Cortex of kidney (tissue), 1 donor: ENCODE measurements around the gene OPN1SW.

Experiments used
- DNase-seq: peaks from one replicate; lab custom pipeline; 2025; lab: John Stamatoyannopoulos, UW

Gene OPN1SW

DNA sequence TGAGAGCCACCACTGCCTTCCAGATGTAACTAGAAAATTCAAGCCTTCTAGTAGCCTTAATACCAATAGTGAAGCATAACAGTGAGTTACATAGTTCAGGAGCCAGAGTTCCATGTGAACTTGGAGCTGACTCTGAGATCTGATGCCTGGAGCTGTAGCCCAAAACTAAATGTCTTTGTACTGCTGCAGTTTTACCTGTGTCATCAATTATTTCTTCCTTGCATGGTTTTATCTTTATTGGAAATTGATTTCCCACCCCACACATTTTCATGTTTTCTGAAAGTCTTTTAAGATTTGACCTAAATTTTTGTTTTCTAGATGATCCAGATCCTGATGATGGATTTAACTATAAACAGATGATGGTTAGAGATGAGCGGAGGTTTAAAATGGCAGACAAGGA lies 17.0 kb downstream of the OPN1SW start:
- no peak for DNase-seq

DNA sequence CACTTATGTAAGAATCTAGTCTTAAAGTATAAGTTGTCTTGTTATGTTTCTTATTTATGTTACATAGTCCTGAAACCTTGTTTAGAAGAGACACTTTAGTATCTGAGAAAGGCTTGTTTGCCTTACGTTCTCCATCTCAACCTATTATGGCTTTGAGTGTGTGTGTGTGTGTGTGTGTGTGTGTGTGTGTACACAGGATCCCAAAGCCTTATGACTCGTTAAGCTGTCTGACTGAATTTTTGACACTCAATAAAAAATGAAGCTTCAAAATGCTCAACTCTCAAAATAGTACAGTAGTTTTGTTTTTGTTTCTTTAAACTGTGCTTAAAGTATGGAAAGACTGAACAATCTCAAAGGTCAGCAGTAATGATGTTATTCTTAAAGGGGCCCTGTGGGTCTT lies 18.4 kb downstream of the OPN1SW start:
- DNase-seq, result no peak

DNA sequence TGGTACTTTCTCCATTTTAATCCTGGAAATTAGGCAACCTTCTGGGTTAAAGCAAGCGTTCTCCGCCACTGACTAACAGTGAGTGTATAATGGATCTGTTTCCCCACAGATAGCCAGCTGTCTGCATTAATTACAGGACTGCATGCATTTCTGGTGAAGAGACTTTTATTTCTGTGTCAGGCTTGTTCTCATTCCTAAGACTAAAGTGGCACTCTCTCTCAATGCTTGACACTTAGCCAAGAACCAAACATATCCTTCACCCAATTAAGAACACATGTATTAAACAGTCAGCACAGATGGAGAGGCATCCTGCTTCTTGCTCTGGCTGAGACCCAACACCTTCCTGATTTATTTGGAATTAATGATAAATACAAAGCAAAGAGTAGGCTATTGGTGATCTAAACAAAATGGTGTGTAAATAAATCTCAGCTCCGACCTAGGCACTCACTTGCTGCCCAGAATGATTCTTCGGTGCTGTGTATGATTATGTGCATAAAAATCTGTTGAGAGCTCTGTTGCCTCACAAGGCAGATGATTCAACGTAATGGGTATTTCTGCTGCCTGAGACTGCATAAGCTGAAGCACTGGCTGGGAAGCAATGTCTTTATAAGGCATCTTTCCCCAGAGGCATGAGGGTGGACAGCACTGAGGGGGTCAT lies 19.6 kb downstream of the OPN1SW start:
- DNase-seq, result no peak

DNA sequence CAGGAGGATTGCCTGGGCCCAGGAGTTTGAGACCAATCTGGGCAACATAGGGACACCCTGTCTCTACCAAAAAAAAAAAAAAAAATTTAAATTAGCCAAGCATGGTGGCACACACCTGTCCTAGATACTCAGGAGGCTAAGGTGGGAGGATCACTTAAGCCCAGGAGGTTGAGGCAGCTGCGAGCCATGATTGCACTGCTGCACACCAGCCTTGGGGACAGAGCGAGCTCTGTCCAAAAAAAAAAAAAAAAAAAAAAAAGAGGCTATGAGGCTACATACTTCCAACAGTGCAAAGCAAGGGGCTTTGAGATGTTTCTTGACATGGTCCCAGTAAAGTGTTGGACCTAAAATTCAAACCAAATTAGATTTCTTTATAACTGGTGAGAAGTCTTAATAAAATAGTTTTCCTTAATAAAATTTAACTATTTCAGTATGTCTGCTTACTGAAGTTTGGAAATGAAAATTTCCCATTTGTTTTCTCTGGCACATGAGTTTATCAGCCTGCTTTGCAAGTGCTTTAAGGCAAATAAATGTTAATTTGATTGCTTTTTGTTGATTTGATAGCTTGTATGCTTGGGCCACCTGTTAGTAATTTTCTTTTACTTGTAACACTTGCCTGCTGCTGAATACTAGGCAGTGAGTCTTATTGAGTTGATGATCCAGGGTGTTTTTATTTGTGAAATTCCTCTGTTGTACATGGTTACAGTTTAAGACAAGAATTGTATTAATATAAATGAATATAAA lies 20.3 kb downstream of the OPN1SW start:
- DNase-seq, result no peak

DNA sequence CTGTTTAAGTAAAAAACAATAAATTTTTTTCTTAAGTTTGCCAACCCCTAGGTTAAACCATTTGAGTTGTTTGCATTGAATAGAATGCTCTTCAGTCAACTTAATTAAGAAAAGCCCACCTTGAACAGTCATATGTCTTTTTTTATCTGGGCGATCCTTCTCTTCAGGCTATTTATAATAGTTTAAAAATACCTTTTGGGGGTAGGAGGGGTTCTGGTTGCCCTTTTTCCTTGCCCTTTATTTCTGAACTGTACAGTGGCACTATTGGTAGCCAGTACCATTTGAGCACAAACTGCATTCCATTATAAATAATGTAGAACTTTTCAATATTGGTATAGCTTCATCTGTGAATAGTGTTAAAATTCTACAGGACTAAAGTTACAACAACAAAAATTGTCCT lies 23.3 kb downstream of the OPN1SW start:
- DNase-seq, result no peak

DNA sequence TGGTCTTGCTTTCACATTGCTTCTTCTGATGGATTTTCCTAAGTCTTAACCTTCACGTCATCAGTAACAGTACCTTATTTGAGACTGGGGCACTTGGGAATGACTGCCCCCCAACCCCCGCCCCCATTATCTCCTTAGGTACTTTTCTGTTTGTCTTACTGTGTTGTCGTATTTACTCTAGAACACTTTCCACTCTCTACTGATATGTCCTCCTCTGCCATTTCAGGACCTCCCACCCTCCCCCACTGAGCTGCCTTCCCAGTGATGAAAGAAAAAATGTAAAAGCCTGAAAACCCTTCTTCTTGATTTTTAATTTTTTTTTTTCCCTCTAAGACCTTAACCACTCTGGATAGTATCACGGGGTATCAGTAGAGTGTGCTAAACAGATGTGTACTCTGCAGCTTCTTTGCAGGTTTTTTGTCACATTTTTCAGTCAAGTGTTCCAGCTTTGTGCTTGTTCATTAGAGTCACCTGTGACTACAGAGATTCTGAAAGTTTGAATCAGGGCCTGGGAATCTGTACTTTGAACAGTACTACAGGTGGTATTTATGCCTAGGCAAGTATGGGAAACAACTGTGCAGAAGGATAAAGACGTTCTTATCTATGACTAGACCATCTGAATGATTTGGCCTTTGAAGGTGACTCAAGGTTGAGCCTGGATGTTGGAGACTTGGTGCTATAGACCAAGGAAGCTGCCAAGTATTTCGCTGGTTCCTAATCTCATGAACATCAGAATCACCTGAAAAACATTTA lies 28.1 kb downstream of the OPN1SW start:
- no peak for DNase-seq

DNA sequence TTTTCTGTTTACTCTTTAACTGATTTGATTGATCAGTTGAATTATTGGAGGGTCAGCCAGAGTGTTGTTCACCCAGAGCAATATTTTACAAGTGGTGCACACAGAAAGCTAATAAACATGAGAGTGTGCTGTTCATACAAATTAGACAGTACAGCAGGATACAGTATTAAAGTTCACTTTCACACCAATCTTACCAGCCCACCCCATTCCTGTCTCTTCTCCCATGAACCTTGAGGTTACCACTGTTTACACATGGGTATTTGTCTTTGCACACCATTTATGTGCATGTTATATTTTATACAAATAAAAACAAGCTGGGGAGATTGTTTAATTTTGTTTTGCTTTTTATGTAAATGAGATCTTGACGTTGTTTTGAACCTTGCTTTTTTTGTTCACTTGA lies 29.9 kb downstream of the OPN1SW start:
- DNase-seq, result no peak

DNA sequence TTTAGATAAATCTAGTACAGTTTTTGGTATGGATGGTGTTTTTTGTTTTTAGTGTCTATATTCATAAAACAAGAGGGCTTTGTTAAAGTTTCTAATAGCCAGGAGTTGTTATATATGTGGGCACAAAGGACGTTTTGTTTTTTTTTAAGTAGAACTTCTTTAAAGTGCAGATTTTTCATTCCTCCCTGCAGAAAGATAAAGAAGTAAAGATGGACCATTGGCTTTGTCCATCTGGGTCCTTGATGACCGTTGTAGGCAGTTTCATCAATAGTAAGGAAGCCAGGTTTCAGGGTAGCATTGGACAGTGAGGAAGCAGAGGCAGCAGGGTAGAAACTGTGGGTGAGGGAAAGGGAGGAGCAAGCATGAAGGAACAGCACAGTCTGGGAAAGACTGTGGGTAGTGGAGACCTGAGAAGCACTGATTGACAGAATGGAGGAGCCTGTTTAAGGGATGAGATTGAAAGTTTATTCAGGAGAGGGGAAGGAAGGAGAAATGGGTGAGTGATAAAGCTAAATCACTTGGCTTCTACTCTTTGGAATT lies 31.2 kb downstream of the OPN1SW start:
- no peak for DNase-seq

DNA sequence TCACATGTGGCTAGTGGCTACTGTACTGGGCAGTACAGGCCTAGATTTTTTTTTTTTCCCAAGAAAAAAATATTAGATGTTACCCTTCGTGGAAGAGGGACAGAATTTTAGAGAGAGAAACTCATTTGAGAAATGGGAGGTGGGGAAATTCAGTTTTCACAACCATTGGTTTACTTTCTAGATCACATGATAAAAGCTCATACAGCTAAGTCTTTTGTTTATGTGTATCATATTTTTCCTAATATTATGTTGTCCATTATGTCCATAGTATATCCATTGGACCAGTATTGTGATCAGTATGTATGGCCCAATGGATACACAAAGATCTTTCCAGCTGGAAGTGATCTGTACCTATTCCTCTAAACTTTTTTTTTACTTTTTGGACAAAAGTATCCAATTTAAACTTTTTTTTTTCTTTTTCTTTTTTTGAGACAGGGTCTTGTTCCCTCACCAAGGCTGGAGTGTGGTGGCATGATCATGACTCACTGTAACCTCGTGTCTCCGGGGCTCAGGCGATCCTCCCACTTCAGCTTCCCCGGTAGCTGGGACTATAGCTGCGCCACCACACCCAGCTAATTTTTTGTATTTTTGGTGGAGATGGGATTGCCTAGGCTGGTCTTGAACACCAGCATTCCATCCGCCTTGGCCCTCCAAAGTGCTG lies 32.4 kb downstream of the OPN1SW start:
- DNase-seq, result no peak

DNA sequence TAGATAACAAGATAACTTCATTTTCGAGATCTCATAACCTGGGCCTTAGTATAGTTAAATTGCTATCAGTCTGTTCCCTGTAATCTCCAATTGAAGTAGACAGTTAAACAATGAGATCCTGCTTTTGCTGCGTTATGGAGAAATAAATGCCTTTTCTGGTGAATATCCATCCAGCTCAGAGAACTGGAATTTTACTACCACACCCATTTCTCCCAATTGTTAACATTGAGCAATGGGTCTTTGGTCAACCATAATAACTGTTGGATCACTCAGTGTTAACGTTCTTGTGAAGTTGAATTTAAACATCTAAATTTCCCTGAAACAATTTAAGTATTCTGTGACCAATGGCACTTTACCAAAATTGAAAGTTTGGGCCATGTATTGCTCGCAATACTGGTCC lies 33.4 kb downstream of the OPN1SW start:
- DNase-seq, result no peak

DNA sequence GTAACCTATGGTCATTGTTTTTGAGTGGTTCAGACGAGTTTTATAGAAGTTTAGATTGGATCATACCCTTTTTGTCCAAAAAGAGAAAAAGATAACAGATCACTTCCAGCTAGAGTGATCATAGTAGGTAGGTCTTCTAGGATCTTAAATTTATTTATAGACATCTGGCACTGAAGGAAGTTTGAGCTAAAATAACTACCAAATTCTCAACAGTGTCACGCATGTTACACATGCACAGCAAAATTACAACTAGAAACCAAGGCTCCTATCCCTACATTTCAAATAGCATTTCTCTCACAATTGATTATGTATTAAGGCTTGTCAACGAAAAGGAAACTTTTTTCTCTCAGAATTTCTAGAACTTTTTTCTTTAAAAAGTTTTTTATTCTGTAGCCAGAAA lies 34.1 kb downstream of the OPN1SW start:
- DNase-seq, result no peak

DNA sequence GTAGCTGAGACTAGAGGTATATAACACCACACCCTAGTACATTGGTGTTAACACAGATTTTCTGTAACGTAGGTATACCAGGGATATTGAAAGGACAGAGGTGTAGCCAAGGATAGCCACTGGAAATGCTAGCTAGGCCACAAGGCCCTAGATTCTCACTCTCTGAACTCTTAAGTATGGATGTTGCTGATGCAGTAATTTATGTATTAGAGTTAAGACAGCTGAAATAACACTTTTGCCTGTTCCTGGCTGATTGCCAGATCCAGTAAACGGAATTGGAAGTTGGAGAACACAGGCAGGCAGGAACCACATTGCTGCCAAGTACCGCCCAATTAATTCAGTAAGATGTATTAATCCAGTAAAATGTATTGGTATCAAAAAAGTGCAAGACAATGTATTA lies 34.6 kb downstream of the OPN1SW start:
- DNase-seq, result no peak

DNA sequence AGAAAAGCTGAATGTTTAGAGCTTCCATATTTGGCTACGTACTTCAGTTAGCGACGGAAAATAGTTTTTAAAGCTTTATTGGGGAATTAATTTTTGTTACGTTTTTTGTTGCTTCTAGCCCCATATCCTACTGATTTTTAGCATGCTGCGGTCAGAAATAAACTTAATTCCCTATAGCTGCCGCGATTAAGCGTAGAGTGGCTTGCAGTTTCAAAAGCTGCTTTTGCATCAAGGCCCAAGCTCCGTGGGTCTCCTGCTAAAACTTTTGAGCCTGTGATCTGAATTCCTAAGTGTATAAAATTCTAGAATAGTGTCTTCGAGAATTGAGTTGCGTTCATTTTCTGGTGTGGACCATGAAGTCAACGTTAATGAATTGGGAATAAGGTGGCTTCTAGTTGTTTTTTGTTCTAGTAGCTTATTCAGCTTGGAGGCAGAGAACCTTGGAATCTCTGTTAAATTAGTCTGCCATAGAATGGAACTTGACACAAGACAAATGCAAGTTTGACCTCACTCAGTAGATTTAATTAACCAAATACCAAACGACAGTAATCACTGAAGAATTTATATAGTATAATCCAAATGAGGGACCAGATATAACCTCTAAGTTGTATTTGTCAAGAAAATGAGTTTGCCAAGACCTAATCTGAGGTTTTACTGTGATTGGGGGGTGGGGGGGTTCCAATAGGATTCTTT lies 35.5 kb downstream of the OPN1SW start:
- DNase-seq, result no peak

DNA sequence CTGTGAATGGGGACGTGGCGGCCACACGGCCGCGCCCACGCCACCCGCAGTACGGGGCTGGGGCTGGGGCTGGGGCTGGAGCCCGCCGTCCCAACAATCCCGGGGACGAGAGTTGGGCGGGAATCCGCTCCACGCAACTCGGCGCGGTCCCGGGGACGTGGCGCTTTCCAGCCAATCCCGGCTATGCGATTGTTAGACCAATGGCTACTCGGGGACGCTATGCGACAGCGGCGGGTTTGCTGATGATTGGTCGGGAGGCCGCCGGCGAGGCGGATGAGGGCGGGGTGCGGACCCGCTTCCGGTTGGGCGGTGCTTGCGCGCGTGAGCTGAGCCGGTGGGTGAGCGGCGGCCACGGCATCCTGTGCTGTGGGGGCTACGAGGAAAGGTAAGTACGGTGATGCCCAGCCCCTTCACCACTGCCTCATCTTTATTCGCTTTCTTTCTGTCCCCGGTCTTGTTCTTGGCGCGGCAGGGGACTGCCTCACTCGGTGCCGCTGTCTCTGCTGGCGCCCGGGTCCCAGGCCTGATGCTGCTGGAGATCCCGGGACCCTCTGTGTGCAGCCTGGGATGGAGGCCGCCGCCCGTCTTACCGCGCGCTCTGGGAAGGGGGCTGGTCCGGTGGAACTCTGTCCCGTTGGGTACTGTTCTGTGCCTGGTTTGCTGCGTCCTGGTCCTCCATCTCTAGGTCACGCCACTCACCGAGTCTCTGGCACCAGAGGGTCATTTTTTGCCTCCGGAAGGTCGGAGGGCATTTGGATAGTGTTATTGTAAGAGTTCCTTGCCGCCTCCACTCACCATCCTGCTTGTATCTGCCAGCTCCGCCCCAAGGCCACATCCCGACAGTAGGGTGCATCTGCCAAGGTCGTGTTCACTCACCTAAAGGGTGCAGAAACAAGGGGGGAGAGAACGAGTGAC lies 36.3 kb downstream of the OPN1SW start, which contains the start of gene CALU:
CALU (plus strand) TSS at position 312 of the 915 bp plus-strand sequence. CDS start 9,225 bp downstream, outside the sequence.
- DNase-seq, result peak; percentile 29

DNA sequence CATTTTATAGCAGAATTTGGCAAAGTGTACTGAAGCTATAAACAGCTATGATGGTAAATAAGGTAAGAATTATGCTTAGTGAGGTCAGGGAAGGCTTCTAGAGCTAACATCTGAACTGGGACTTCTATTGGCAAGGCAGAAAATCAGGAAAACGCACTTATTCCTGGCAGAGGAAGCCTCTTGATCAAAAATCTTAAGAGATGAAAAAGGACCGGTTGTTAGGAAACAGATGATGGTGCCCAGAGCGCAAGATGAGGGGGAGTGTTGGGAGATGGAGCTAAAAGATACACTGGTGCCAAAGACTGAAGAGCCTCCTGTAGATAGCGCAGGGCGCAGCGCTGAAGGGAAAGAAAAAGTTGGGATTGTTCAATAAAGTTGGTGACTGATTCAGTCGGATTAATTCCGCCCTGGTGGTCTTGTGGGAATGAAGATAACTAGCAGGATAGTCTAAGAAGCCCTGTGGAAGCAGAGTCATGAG lies 37.0 kb downstream of the OPN1SW start:
- no peak for DNase-seq

DNA sequence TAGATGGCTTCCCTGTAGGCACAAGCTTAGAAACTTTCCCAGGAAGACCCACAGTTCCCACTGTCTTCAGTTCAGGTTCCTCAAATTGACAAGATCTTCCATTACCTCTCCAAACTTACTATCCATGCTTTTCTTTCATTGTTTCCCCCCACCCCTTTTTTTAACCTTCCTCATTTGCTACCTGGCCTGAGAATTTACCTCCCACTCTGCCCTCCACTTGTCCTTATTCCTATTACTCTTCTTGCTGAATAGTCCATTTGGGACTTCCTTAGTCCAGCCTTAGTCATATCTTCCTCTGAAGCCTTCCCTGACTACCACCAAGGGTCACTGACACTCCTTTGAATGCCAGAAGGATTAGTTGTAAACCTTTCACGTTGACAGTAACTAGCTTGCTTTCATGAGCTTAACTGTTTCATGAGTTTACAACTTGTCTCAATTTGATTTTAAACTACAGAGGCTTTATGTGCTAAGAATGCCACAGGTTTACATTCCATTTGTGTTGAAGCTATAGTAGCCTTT lies 37.7 kb downstream of the OPN1SW start:
- no peak for DNase-seq

DNA sequence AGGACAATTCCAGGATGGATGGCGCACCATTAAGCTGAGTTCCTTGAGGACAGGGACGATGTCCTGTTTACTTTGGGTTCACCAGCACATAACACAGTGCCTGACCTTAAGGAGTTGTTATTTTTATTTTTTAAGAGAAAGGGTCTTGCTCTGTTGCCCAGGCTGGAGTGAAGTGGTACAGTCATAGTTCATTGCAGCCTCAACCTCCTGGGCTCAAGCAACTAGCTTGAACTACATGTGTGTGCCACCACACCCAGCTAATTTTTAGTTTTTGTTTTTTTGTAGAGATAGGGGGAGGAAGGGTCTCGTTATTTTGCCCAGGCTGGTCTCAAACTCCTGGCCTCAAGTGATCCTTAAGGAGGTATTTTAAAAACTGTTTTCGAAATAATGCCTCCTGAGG lies 38.2 kb downstream of the OPN1SW start:
- DNase-seq, result no peak

DNA sequence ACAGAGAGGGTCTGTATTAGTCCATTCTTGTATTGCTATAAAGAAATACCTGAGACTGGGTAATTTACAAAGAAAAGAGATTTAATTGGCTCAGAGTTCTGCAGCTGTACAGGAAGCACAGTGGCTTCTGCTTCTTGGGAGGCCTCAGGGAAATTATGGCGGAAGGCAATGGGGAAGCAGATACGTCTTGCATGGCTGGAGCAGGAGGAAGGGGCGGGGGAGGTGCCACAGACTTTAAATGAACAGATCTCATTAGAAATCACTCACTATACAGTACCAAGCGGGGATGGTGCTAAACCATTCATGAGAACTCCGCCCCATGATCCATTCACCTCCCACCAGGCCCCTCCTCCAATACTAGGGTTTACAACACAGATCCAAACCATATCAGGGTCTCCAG lies 40.2 kb downstream of the OPN1SW start:
- DNase-seq, result no peak

DNA sequence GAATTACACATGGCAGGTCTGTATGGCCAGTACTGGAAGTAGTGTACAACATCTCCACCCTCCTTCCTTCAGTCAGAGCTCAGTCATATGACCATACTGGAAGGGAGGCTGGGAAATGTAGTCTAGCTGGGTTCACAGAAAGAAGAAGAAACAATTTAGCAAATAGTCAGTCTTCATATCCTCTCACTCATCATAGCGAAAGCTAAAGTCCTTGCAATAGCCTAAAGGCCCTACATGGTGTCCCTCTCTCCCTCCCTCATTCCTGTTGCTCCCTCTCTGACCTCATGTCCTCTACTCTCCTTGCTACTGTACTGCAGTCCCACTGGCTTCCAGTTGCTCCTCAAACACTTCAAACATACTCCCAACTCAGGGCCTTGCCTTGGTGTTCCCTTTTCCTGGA lies 40.7 kb downstream of the OPN1SW start:
- DNase-seq, result no peak

DNA sequence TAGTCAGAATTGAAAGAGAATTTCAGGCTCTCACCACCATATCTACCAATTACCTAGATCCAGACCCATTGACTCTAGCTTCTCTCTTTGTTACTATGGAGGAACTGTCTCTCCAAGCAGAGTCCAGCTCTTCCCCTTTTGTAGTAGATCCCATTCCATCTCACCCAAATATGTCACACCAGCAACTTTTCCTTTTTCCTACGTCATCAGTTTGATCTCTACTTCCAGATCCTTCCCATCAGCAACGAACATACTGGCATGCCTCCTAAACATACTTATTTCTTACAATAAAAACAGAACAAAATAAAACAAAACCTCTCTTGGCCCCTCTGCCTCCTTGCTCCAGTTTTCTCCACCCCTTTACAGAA lies 42.3 kb downstream of the OPN1SW start:
- DNase-seq, result no peak
